Bone marrow (tissue), 2 donors: ENCODE data around the gene IQSEC1.

ENCODE experiments used
- DNase-seq, 2 donors: peaks; one replicate each; lab custom pipeline; 2025; lab: John Stamatoyannopoulos, UW

The IQSEC1 gene

GRCh38 chr3:12907296-12907695, 165.9 kb downstream of the IQSEC1 start:
- no peak for DNase-seq

GRCh38 chr3:12906916-12907290, 166.3 kb downstream of the IQSEC1 start:
- no peak for DNase-seq

- DNase-seq: no peak
Observed at GRCh38 chr3:12906141-12906915, 166.9 kb downstream of the IQSEC1 start.

GRCh38 chr3:12905316-12906071, 167.7 kb downstream of the IQSEC1 start:
- no peak for DNase-seq

GRCh38 chr3:12904951-12905315, 168.3 kb downstream of the IQSEC1 start:
- DNase-seq: no peak

GRCh38 chr3:12903881-12904280, 169.3 kb downstream of the IQSEC1 start:
- DNase-seq: no peak

- DNase-seq: peak in 1 of 2 donors; percentile 8
Observed at GRCh38 chr3:12903000-12903800, 170.0 kb downstream of the IQSEC1 start.

GRCh38 chr3:12902181-12902999, 170.8 kb downstream of the IQSEC1 start:
- no peak for DNase-seq

- DNase-seq: no peak
Observed at GRCh38 chr3:12901623-12902045, 171.6 kb downstream of the IQSEC1 start.

- DNase-seq: no peak
Observed at GRCh38 chr3:12900885-12901411, 172.3 kb downstream of the IQSEC1 start.

GRCh38 chr3:12898965-12899755, 174.1 kb downstream of the IQSEC1 start:
- no peak for DNase-seq

- DNase-seq: no peak
Observed at GRCh38 chr3:12898290-12898964, 174.8 kb downstream of the IQSEC1 start.

- no peak for DNase-seq
Observed at GRCh38 chr3:12897381-12898289, 175.6 kb downstream of the IQSEC1 start.

GRCh38 chr3:12896063-12896985, 176.9 kb downstream of the IQSEC1 start:
- DNase-seq: no peak

- no peak for DNase-seq
Observed at GRCh38 chr3:12895391-12896062, 177.7 kb downstream of the IQSEC1 start.

- DNase-seq: no peak
Observed at GRCh38 chr3:12894629-12895028, 178.6 kb downstream of the IQSEC1 start.

GRCh38 chr3:12893852-12894251, 179.4 kb downstream of the IQSEC1 start:
- no peak for DNase-seq
